GM12878 (cell line): Measurements from ENCODE around the gene FGF19. TPM values are rescaled to one million over a fixed set of nuclear protein-coding genes. Genes with fewer than 3 reads are reported as not detected.

Experiments
- ATAC-seq: fragments of 200-7000 bp; cut with Tn5 transposase; 3 replicates; pipeline ENCODE4 v1.9.1; 2020; ENCODE audit warnings: mild to moderate bottlenecking, moderate library complexity
- BruUV-seq: library from RNA; stranded (reverse); fragments of 400-500 nt; replicated peaks from 2 replicates; lab custom pipeline; 2021; lab: Mats Ljungman, UMichigan
- CTCF ChIA-PET: fragments of 300-600 bp; sonication (Branson Sonifier 250); formaldehyde crosslinking; extraction: SDS; loops from one replicate; lab custom pipeline; 2021; ENCODE audit warnings: inconsistent platforms; lab: Yijun Ruan, JAX
- POLR2A ChIA-PET: fragments of 350-600 bp; formaldehyde crosslinking; extraction: SDS; loops from one replicate; lab custom pipeline; 2021; ENCODE audit warnings: inconsistent platforms; lab: Charles Lee
- RAD21 ChIA-PET: fragments of 300-600 bp; sonication (Branson Sonifier 250); formaldehyde crosslinking; loops from one replicate; lab custom pipeline; 2023; ENCODE audit warnings: antibody characterized with exemption; ENCODE audit not compliant: unreplicated experiment; lab: Charles Lee
- SMC1A ChIA-PET: fragments of 300-600 bp; sonication (Branson Sonifier 250); formaldehyde crosslinking; loops from one replicate; lab custom pipeline; 2023; ENCODE audit not compliant: unreplicated experiment, uncharacterized antibody; lab: Charles Lee
- DNase-seq: peaks from one replicate; pipeline ENCODE4 v3.0.0-alpha.2; 2011; ENCODE audit warnings: low read depth, low spot score
- FAIRE-seq: peaks from 3 replicates; lab custom pipeline; 2011; peaks lifted over from hg19 to GRCh38; lab: Jason Lieb, UNC
- H2AFZ ChIP-seq: 2 replicates; pipeline ENCODE4 v1.6.0; 2011; ENCODE audit warnings: low read depth, low read length, control low read depth; ENCODE audit not compliant: control insufficient read depth
- H3K27ac ChIP-seq: 2 replicates; pipeline ENCODE4 v1.5.1; 2011; ENCODE audit warnings: control low read depth; ENCODE audit not compliant: control insufficient read depth, insufficient read depth
- H3K27me3 ChIP-seq, 2 experiments: replicated peaks in 1 of 2; 2 replicates each; pipeline versions ENCODE4 v1.6.0 to v1.6.1; 2011; ENCODE audit warnings: low read length in 1 of 2; ENCODE audit not compliant: control insufficient read depth in 2 of 2, insufficient read depth in 2 of 2
- H3K36me3 ChIP-seq, 2 experiments: 2 replicates each; pipeline ENCODE4 v1.5.1; 2011; ENCODE audit warnings: low read length in 1 of 2; ENCODE audit not compliant: control insufficient read depth in 2 of 2, insufficient read depth in 2 of 2
- H3K4me1 ChIP-seq: 2 replicates; pipeline ENCODE4 v1.6.1; 2011; ENCODE audit warnings: mild to moderate bottlenecking, low read length, moderate library complexity, mixed read lengths; ENCODE audit not compliant: control insufficient read depth, insufficient read depth
- H3K4me2 ChIP-seq: 2 replicates; pipeline ENCODE4 v1.6.0; 2011; ENCODE audit warnings: control low read depth; ENCODE audit not compliant: control insufficient read depth, insufficient read depth
- H3K4me3 ChIP-seq: fragments of 200-600 bp; sonication (generic); 2 replicates; pipeline ENCODE4 v1.5.1; 2016
- H3K79me2 ChIP-seq: 2 replicates; pipeline ENCODE4 v1.6.0; 2011; ENCODE audit warnings: low read length; ENCODE audit not compliant: control insufficient read depth, insufficient read depth
- H3K9ac ChIP-seq: 2 replicates; pipeline ENCODE4 v1.8.0; 2011; ENCODE audit warnings: low read length, control low read depth, mixed read lengths; ENCODE audit not compliant: control insufficient read depth, insufficient read depth
- H3K9me3 ChIP-seq: replicated peaks from 3 replicates; pipeline ENCODE4 v1.5.1; 2011; ENCODE audit warnings: mild to moderate bottlenecking, low read length; ENCODE audit not compliant: control insufficient read depth, insufficient read depth
- H4K20me1 ChIP-seq: 2 replicates; pipeline ENCODE4 v1.6.0; 2011; ENCODE audit not compliant: control insufficient read depth, insufficient read depth
- CHD1 ChIP-seq: IDR thresholded peaks from 2 replicates; pipeline ENCODE4 v1.6.1; 2012; ENCODE audit warnings: low read depth, low read length, improper control_type of control experiment
- E2F8 ChIP-seq: fragments of 450-650 bp; IDR thresholded peaks from 2 replicates; pipeline ENCODE4 v1.6.1; 2018; ENCODE audit warnings: mild to moderate bottlenecking, low read depth, moderate library complexity; ENCODE audit not compliant: partially characterized antibody
- ESRRA ChIP-seq: IDR thresholded peaks from 2 replicates; pipeline ENCODE4 v1.6.1; 2012; ENCODE audit warnings: mild to moderate bottlenecking, low read length, improper control_type of control experiment
- IKZF1 ChIP-seq: fragments of 450-650 bp; conservative IDR thresholded peaks from 2 replicates; pipeline ENCODE4 v1.6.1; 2017; ENCODE audit warnings: antibody characterized with exemption, mild to moderate bottlenecking
- NFIC ChIP-seq: IDR thresholded peaks from 2 replicates; pipeline ENCODE4 v1.6.1; 2012; ENCODE audit warnings: low read depth, mild to moderate bottlenecking, inconsistent platforms, low read length, moderate library complexity
- PRDM15 ChIP-seq: fragments of 450-650 bp; formaldehyde crosslinking; IDR thresholded peaks from 2 replicates; pipeline ENCODE4 v1.4.0; 2020; ENCODE audit warnings: mild to moderate bottlenecking, moderate library complexity
- SMAD1 ChIP-seq: fragments of 450-650 bp; IDR thresholded peaks from 2 replicates; pipeline ENCODE4 v1.6.1; 2018; ENCODE audit warnings: mild to moderate bottlenecking, low read depth; ENCODE audit not compliant: partially characterized antibody
- SUZ12 ChIP-seq: fragments of 200-600 bp; sonication (generic); IDR thresholded peaks from one replicate; pipeline ENCODE4 v1.6.1; 2018; ENCODE audit warnings: antibody characterized with exemption, mild to moderate bottlenecking; ENCODE audit not compliant: unreplicated experiment
- TBL1XR1 ChIP-seq: IDR thresholded peaks from 2 replicates; pipeline ENCODE4 v1.6.1; 2012; ENCODE audit warnings: low read depth, low read length, improper control_type of control experiment
- TCF12 ChIP-seq: IDR thresholded peaks from 2 replicates; pipeline ENCODE4 v1.6.1; 2011; ENCODE audit warnings: low read depth, mild to moderate bottlenecking, low read length
- USF2 ChIP-seq: IDR thresholded peaks from 2 replicates; pipeline ENCODE4 v1.6.1; 2011; ENCODE audit warnings: low read depth, low read length, improper control_type of control experiment, borderline replicate concordance
- ZBTB40 ChIP-seq: fragments of 450-650 bp; IDR thresholded peaks from 2 replicates; pipeline ENCODE4 v1.6.1; 2016; ENCODE audit warnings: mild to moderate bottlenecking, moderate library complexity, borderline replicate concordance
- in situ Hi-C: fragments of 300-500 bp; cut with MboI; formaldehyde crosslinking; loops from 9 replicates; pipeline ENCODE4 v1.14.3; 2018; ENCODE audit warnings: mixed read lengths
- intact Hi-C: fragments of 100-400 bp; cut with micrococcal nuclease; formaldehyde crosslinking; loops from one replicate; pipeline ENCODE4 v1.14.2; 2022; ENCODE audit not compliant: unreplicated experiment
- polyA plus RNA-seq, 11 experiments: library from polyadenylated mRNA; depleted of rRNA in 4 of 11; unstranded in 6 of 11; stranded (reverse) in 5 of 11; fragments of >200 nt; fragmentation: Nextera tagmentation in 4 of 11; fragmentation: Illumina TruSeq in 1 of 11; extraction: Ambion mirVana in 4 of 11; extraction: Trizol in 1 of 11; gene quantifications; 1 replicate in 1 of 11; 2 replicates in 10 of 11; pipeline versions ENCODE4 v1.2.1 to v1.2.3, GENCODE V29; 2011 to 2016; ENCODE audit warnings: inconsistent platforms in 2 of 11, missing spikeins in 2 of 11, low read depth in 1 of 11
- total RNA-seq, 4 experiments: library from RNA; depleted of rRNA in 3 of 4; stranded (reverse); fragments of >200 nt in 3 of 4; fragmentation: Illumina TruSeq in 1 of 4; extraction: Trizol in 1 of 4; gene quantifications; 2 replicates each; pipeline versions ENCODE4 v1.2.1 to v1.2.3, GENCODE V29; 2013 to 2021

The FGF19 gene
- total and polyA plus RNA-seq, 10 of the 15 experiments (the other 5 are each of a cell fraction or from before 2014, with no cell fraction given): 0.08 TPM; not detected in 9

GRCh38 chr11:69694781-69695180 is 9.0 kb downstream of the FGF19 start (continued):
- no peak for TF ChIP-seq ZBTB40
- TF ChIP-seq PRDM15 (CRISPR knock-in tag): no peak
- TF ChIP-seq SUZ12: no peak
- no peak for TF ChIP-seq TBL1XR1

GRCh38 chr11:69692422-69692821 is 11.4 kb downstream of the FGF19 start:
- DNase-seq (no peak), FAIRE-seq (no peak), ATAC-seq (no peak)
- H3K4me3 ChIP-seq: no peak overlapping the region
- no peaks in the 10 kb centered on the region for H3K79me2 ChIP-seq
- H3K4me2 ChIP-seq: no peak overlapping the region
- H2AFZ ChIP-seq: no peak overlapping the region
- no peaks in the 10 kb centered on the region for H3K36me3 ChIP-seq
- no TSS peak for BruUV-seq
- RAD21 ChIA-PET: no interaction called here
- intact Hi-C loops: no loop called here
- H3K9me3 ChIP-seq: no peaks in the 10 kb centered on the region
- CTCF ChIA-PET: no interaction called here
- POLR2A ChIA-PET: no interaction called here
- H3K27ac ChIP-seq: no peak overlapping the region
- H4K20me1 ChIP-seq: no peaks in the 10 kb centered on the region
- in situ Hi-C loops: no loop called here
- H3K9ac ChIP-seq: no peak overlapping the region
- no peaks in the 10 kb centered on the region; a peak in 3 of 4 replicates for H3K27me3 ChIP-seq
- SMC1A ChIA-PET: interaction anchor here (1.0 kb wide), 1 partner anchor 67 kb away, joined by 3 read pairs; no protein-coding TSS in a partner anchor
- no peaks in the 10 kb centered on the region for H3K4me1 ChIP-seq
- TF ChIP-seq SMAD1 (no peak), E2F8 (no peak), TCF12 (no peak), CHD1 (no peak), ESRRA (no peak), NFIC (no peak), USF2 (no peak), IKZF1 (no peak)
